GM21360 (cell line): ENCODE results near the gene TCTN2.

Source experiments
- ATAC-seq: cut with Tn5 transposase; IDR thresholded peaks from one replicate; pipeline ENCODE4 v1.9.1; 2021; ENCODE audit warnings: mild to moderate bottlenecking, moderate library complexity; ENCODE audit not compliant: unreplicated experiment

TCTN2 gene

GRCh38 chr12:123683964-123684363 lies 13.1 kb downstream of the TCTN2 start:
- no peak for ATAC-seq

DNA sequence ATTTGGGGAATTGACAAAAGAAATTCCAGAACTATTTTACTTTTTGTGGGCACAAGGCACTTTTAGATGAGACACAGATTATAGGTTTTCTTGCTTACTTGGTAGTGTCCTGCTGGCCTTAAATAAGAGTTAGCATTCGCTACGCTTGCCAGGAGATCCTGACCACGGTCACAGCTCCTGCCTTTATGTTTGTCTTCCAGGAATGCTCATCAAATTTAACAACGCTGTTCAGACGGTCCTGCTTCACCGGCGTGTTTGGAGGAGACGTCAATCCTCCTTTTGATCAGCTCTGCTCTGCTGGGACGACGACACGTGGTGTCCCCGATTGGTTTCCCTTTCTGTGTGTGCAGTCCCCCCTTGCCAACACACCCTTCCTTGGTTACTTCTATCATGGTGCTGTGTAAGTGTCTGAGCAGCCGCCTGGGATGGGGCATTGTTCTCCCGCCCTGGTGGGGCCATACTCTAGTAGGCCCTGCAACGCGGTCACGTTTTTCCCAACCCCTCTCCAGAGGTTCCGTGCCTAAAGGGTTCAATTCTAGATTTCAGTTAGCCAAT lies 15.8 kb downstream of the TCTN2 start:
- no peak for ATAC-seq

DNA sequence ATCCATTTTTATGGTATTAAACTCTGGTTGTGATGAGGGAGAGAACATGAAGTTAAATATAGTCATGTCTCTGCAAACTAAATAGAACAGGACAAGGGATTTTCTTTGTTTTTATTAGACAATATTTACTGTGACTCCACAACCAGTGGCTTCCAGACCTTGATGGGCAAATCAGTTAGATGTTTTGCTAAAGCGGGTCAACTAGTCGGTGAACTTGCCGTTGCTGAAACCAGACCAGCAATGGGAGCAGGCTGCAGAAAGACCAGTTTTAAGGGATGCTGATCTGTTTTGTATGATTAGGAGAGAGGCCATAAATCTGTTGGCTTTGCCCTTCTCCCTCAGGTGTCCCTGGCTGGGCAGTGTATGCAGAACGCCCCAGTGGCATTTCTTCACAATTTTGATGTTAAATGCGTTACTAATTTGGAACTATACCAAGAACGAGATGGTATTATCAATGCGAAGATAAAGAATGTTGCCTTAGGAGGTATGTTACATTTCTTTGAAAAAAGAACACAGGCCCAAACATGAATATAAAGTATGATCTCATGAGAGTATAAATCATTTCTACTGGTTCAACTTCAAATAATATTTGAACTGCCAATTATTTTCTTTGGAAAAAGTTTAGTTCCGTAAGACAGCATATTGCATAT lies 19.4 kb downstream of the TCTN2 start:
- no peak for ATAC-seq

GRCh38 chr12:123696207-123696606 lies 25.3 kb downstream of the TCTN2 start:
- ATAC-seq: no peak

- ATAC-seq: no peak
Measured at GRCh38 chr12:123696646-123697045, 25.7 kb downstream of the TCTN2 start.

- ATAC-seq: no peak
Measured at GRCh38 chr12:123705935-123706334, 35.0 kb downstream of the TCTN2 start.

GRCh38 chr12:123707466-123707865 lies 36.6 kb downstream of the TCTN2 start:
- no peak for ATAC-seq

DNA sequence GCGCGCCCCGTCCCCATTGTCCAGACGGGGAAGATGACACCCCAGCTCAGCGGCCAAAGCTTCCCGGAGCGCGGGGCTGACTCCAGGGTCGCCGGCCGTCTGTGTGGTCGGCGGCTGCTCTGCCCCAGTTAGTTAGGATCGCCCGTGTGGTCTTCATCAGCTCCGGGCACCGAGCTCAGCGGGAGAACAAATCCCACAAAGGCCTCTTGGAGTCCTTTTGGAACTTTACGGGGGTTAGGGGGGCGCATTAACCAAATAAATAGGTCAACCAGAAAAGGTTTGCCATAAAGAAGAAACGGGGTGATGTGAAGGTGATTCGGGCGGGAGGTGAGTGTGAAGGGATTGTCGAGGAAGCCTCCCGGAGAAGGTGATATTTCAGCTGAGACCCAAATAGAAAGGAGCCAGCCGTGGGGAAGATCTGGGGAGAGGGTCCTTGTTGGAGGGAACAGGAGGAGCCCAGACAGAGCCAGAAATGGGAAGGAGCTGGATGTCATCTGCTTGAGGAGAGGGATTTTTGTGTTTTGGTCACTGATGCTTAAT lies 41.9 kb downstream of the TCTN2 start:
- no peak for ATAC-seq

DNA sequence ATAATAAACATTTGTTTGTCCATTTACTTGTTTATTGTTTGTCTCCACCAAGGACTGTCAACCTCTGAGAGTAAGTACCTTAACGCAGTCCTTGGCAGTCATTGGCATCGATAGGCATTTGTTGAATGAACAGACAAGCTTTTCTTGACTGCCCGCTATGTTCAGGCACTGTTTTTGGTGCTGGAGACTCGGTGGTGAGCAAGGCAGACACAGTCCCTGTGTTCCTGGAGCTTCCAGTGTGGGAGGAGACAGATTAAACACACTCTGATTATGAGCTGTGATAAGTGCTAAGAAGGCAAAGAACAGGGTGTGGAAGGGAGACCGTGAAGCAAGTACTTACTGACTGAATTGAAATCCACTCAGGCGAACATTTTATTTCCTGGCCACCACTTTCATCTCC lies 42.5 kb downstream of the TCTN2 start:
- ATAC-seq: no peak

GRCh38 chr12:123713823-123714585 lies 43.1 kb downstream of the TCTN2 start:
- no peak for ATAC-seq

DNA sequence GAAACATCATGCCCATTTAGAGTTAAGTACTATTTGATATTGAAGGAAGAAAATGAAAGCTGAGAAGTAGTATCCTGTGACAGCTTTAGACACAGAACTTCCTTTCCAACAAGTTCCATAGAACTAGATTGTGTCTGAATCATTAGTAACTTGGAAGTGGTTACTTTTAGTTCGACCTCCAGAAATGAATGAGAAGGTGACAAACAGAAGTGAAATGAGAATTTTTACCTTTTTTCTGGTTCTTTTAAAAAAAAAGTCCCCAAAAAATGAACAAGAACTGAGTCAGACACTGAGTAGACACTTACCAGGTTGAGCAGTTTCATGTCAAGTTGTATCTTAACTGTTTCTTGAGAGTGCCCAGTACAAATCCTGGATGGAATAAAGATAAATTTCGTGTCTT lies 44.3 kb downstream of the TCTN2 start:
- no peak for ATAC-seq

- no peak for ATAC-seq
Measured at GRCh38 chr12:123717350-123717749, 46.4 kb downstream of the TCTN2 start.

DNA sequence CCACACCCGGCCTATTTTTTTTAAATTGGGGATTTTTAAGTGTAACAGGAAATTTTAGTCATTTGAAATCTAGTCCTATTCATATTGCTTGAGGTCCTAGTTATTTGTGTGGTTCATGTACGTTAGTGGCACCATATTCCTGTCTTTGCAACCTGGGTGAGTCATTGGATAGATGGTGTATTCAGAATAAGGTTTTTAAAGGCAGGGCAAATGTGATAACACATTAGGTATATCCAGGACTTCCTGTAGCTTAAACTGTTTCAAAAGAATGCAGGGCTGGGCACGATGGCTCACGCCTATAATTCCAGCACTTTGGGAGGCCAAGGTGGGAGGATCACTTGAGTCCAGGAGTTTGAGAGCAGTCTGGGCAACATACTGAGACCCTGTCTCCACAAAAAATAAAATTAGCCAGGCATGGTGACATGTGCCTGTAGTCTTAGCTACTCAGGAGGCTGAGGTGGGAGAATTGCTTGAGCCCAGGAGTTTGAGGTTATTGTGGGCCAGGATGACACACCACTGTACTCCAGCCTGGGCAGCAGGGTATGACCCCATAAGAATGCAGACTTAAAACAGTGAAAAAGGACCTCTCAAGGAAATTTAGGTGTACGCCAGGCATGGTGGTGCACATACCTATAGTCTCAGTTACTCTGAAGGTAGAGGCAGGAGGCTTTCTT lies 49.4 kb downstream of the TCTN2 start:
- no peak for ATAC-seq

DNA sequence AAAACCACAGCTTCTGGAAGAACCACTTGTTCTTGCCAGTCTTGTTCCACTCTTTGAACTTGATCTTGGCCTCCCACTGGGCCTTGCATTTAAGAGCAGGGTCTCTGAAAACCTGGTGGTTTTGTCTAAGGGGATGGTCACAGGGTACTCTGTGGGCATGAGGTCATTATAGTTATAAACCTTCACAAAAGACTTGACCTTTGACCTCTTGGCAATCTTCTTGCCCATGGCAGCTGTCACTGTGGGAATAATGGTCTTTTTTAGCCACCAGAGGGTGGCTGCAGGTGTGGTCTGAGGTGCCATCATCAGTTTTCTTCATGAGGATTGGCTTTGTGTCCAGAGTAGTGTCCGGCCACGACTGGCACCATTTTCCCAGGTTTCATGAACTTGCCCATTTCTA lies 50.3 kb downstream of the TCTN2 start:
- no peak for ATAC-seq

DNA sequence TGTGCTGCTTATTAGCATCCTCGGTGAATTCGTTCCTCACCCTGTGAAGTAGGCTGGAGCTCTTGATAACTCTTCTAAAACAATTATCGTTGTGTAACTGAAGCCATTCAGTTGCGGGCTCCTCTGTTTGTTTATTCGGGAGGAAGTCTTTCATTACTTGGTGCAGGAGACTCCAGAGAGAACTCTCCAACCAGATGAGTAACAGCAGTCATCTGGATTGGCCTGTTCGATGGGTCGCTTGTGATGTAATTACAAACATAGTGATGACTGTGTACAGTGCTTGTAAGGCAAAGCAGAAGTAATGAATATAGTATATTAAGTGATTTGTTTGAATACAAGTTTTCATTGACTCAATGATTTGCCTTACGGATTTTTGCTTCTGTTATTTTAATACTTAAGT lies 52.1 kb downstream of the TCTN2 start:
- no peak for ATAC-seq

DNA sequence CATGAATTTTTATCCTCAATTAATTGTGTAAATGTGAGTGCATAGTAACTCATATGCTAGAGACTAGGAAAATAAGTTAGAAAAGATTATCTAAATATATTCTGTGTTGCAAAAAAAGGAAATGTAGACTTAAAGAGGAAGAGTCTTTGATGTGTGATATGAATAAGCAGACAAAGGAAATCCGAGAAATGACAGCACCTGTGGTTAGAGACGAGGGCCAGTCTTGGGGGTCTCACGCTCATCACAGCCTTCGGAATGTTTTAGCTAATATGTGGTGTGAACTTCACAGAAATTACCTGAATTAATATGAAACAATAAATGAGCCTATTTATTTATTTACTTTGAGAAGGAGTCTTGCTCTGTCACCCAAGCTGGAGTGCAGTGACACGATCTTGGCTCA lies 52.9 kb downstream of the TCTN2 start:
- ATAC-seq: no peak

GRCh38 chr12:123726244-123726643 lies 55.3 kb downstream of the TCTN2 start:
- ATAC-seq: no peak

GRCh38 chr12:123726962-123727361 lies 56.0 kb downstream of the TCTN2 start:
- no peak for ATAC-seq

DNA sequence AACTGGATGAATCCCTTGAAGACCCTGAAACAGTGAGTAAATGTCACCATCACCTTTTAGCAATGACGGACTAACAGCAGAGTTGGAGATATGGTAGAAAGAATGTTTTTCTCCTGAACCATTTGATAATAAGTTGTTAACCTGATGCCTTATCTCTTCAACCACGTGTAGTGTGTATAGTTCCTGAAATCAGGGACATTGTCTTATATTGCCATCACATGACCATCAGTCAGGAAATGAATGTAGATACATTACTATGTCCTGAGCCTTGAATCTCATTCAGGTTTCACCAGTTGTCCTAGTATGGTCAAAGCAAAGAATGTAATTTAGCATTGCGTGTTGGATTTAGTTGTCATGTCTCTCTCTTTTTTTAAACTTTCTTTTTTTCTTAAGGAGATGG lies 57.0 kb downstream of the TCTN2 start:
- ATAC-seq: no peak

DNA sequence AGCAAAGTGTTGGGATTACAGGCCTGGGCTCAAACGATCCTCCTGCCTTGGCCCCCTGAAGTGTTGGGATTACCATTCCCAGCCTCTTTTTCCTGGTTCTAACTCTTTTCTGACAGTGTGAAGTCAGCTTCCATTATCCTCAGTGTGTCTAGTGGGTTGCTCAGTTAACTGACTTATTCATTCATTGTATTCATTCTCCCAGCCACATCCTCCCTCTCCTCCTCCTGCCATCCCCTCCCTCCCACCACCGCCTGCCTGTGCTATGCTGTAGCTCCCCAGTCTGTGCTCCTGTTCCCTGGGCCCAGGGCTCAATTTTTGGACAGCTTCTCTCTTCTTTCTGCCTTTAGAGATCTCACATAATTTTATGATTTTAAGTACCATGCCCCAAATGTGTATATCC lies 60.7 kb downstream of the TCTN2 start:
- ATAC-seq: no peak

DNA sequence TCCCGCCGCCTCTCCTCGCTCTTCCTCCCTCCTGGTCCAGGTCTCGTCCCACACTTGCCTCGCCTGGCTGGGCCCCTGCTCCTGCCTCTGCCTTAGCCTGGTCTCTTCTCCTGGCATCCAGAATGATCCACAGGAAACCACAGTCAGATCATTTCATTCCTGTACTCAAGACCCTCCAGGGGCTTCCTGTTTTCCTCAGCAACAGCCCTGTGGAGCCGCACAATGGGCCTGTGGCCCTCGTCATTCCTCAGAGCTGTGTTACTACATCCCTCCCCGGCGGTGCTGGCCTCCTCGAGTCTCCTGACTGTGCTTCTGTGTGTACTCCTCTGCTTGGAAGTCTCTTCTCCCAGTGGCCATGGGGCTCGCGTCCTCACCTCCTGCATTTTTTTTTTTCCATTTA lies 61.3 kb downstream of the TCTN2 start:
- no peak for ATAC-seq

- no peak for ATAC-seq
Measured at GRCh38 chr12:123733229-123733628, 62.3 kb downstream of the TCTN2 start.
